HEK293 (cell line): Measurements from ENCODE around the gene PPP2R2B.

ENCODE experiments used
- CTCF ChIA-PET: fragments of 350-600 bp; formaldehyde crosslinking; extraction: SDS; loops from one replicate; lab custom pipeline; 2021; ENCODE audit warnings: antibody characterized with exemption; lab: Yijun Ruan, JAX
- POLR2A ChIA-PET: fragments of 300-600 bp; formaldehyde crosslinking; extraction: SDS; loops from one replicate; lab custom pipeline; 2020; ENCODE audit warnings: antibody characterized with exemption, inconsistent platforms; lab: Yijun Ruan, JAX
- H3K27ac ChIP-seq: fragments of 200-500 bp; sonication (Bioruptor generic); 2 replicates; pipeline ENCODE4 v1.5.1; 2014; ENCODE audit warnings: low read depth, low read length, control low read depth, inconsistent platforms; ENCODE audit errors: extremely low read depth
- H3K36me3 ChIP-seq, 2 experiments: fragments of 200-500 bp in 1 of 2; sonication (Bioruptor generic) in 1 of 2; 1 replicate in 1 of 2; 2 replicates in 1 of 2; pipeline ENCODE4 v1.5.1; 2014 to 2017; ENCODE audit warnings: inconsistent platforms in 2 of 2, low read length in 2 of 2; ENCODE audit not compliant: control insufficient read depth in 2 of 2, insufficient read depth in 1 of 2
- H3K4me1 ChIP-seq: fragments of 200-500 bp; sonication (Bioruptor generic); 2 replicates; pipeline ENCODE4 v1.5.1; 2014; ENCODE audit warnings: mild to moderate bottlenecking, low read length, inconsistent platforms; ENCODE audit not compliant: control insufficient read depth, insufficient read depth
- H3K4me3 ChIP-seq: 2 replicates; pipeline ENCODE4 v1.5.1; 2011; ENCODE audit warnings: low read depth, mild to moderate bottlenecking, control low read depth, low read length, moderate library complexity
- H3K9me3 ChIP-seq: fragments of 200-500 bp; sonication (Bioruptor generic); 2 replicates; pipeline ENCODE4 v1.5.1; 2014; ENCODE audit warnings: low read depth, low read length, inconsistent platforms; ENCODE audit not compliant: control insufficient read depth, insufficient read depth
- EGR2 ChIP-seq: fragments of 450-650 bp; formaldehyde crosslinking; IDR thresholded peaks from 2 replicates; pipeline ENCODE4 v1.5.1; 2016; ENCODE audit warnings: low read depth, missing biosample characterization, missing genetic modification characterization
- REST ChIP-seq: fragments of 450-650 bp; formaldehyde crosslinking; IDR thresholded peaks from 2 replicates; pipeline ENCODE4 v1.5.1; 2016; ENCODE audit warnings: missing biosample characterization, missing genetic modification characterization
- SALL2 ChIP-seq: fragments of 450-650 bp; formaldehyde crosslinking; IDR thresholded peaks from 2 replicates; pipeline ENCODE4 v1.5.0; 2017; ENCODE audit warnings: missing biosample characterization, mild to moderate bottlenecking, missing genetic modification characterization, borderline replicate concordance
- ZBTB1 ChIP-seq: fragments of 450-650 bp; formaldehyde crosslinking; IDR thresholded peaks from 2 replicates; pipeline ENCODE4 v1.5.1; 2016; ENCODE audit warnings: missing biosample characterization, missing genetic modification characterization
- ZEB2 ChIP-seq: fragments of 450-650 bp; formaldehyde crosslinking; IDR thresholded peaks from 2 replicates; pipeline ENCODE4 v1.5.1; 2016; ENCODE audit warnings: missing biosample characterization, missing genetic modification characterization
- ZFP3 ChIP-seq: fragments of 450-650 bp; formaldehyde crosslinking; IDR thresholded peaks from 2 replicates; pipeline ENCODE4 v1.5.1; 2016; ENCODE audit warnings: low read depth, missing biosample characterization, missing genetic modification characterization
- ZNF121 ChIP-seq: fragments of 450-650 bp; formaldehyde crosslinking; IDR thresholded peaks from 2 replicates; pipeline ENCODE4 v1.5.1; 2016; ENCODE audit warnings: missing biosample characterization, missing genetic modification characterization
- ZNF140 ChIP-seq: fragments of 450-650 bp; formaldehyde crosslinking; IDR thresholded peaks from 2 replicates; pipeline ENCODE4 v1.5.1; 2016; ENCODE audit warnings: missing biosample characterization, missing genetic modification characterization
- ZNF202 ChIP-seq: fragments of 450-650 bp; formaldehyde crosslinking; IDR thresholded peaks from 2 replicates; pipeline ENCODE4 v1.5.1; 2016; ENCODE audit warnings: missing biosample characterization, missing genetic modification characterization, borderline replicate concordance
- ZNF221 ChIP-seq: fragments of 450-650 bp; formaldehyde crosslinking; IDR thresholded peaks from 2 replicates; pipeline ENCODE4 v1.5.1; 2017; ENCODE audit warnings: missing biosample characterization, missing genetic modification characterization, borderline replicate concordance
- ZNF266 ChIP-seq: fragments of 450-650 bp; formaldehyde crosslinking; IDR thresholded peaks from 2 replicates; pipeline ENCODE4 v1.5.1; 2016; ENCODE audit warnings: missing biosample characterization, missing genetic modification characterization, low read depth
- ZNF449 ChIP-seq: fragments of 450-650 bp; formaldehyde crosslinking; IDR thresholded peaks from 2 replicates; pipeline ENCODE4 v1.5.1; 2017; ENCODE audit warnings: missing biosample characterization, mild to moderate bottlenecking, missing genetic modification characterization, moderate library complexity
- ZNF692 ChIP-seq: fragments of 450-650 bp; formaldehyde crosslinking; IDR thresholded peaks from 2 replicates; pipeline ENCODE4 v1.5.1; 2016; ENCODE audit warnings: missing biosample characterization, missing genetic modification characterization
- ZNF777 ChIP-seq: fragments of 450-650 bp; formaldehyde crosslinking; IDR thresholded peaks from 2 replicates; pipeline ENCODE4 v1.5.1; 2017; ENCODE audit warnings: missing biosample characterization, missing genetic modification characterization, borderline replicate concordance
- ZNF843 ChIP-seq: fragments of 450-650 bp; formaldehyde crosslinking; IDR thresholded peaks from 2 replicates; pipeline ENCODE4 v1.5.1; 2016; ENCODE audit warnings: missing biosample characterization, missing genetic modification characterization
- ZSCAN4 ChIP-seq: fragments of 450-650 bp; formaldehyde crosslinking; IDR thresholded peaks from 2 replicates; pipeline ENCODE4 v1.5.1; 2017; ENCODE audit warnings: missing biosample characterization, missing genetic modification characterization
- ZSCAN5A ChIP-seq: fragments of 450-650 bp; formaldehyde crosslinking; IDR thresholded peaks from 2 replicates; pipeline ENCODE4 v1.5.1; 2016; ENCODE audit warnings: missing biosample characterization, missing genetic modification characterization

PPP2R2B gene

GRCh38 chr5:146645342-146645741, 233.2 kb downstream of the PPP2R2B start:
- H3K9me3 ChIP-seq: no peaks in the 10 kb centered on the region
- no peaks in the 10 kb centered on the region for H3K4me1 ChIP-seq
- no peaks in the 10 kb centered on the region for H3K36me3 ChIP-seq
- no peak overlapping the region for H3K4me3 ChIP-seq
- TF ChIP-seq REST (tag by site-specific recombination): peak; percentile 91
- no peak for TF ChIP-seq ZFP3 (tag by site-specific recombination)
- no peak overlapping the region for H3K27ac ChIP-seq
- POLR2A ChIA-PET: no interaction called here
- CTCF ChIA-PET: interaction anchor here (1.2 to 1.3 kb wide), 2 partner anchors 16 to 22 kb away, joined by 4 to 5 read pairs; no protein-coding TSS in a partner anchor

GRCh38 chr5:146644831-146645230, 233.7 kb downstream of the PPP2R2B start:
- no peak for TF ChIP-seq REST (tag by site-specific recombination)
- no peak for TF ChIP-seq SALL2 (tag by site-specific recombination)
- TF ChIP-seq ZNF449 (tag by site-specific recombination): no peak
- no peak for TF ChIP-seq ZNF843 (tag by site-specific recombination)
- no peak for TF ChIP-seq ZNF221 (tag by site-specific recombination)
- no peak for TF ChIP-seq ZEB2
- TF ChIP-seq ZNF202 (tag by site-specific recombination): no peak
- no peak for TF ChIP-seq ZNF121 (tag by site-specific recombination)
- TF ChIP-seq ZNF140: no peak
- TF ChIP-seq EGR2 (tag by site-specific recombination): no peak
- no peak for TF ChIP-seq ZSCAN4
- TF ChIP-seq ZNF266 (tag by site-specific recombination): no peak
- no peak for TF ChIP-seq ZNF692
- TF ChIP-seq ZSCAN5A: no peak
- no peak for TF ChIP-seq ZBTB1
- TF ChIP-seq ZNF777 (tag by site-specific recombination): no peak
- TF ChIP-seq, all 188 proteins: peak for 0
- POLR2A ChIA-PET: no interaction called here
- Histone ChIP-seq H3K4me3 (no peak overlapping the region), H3K9me3 (no peaks in the 10 kb centered on the region), H3K27ac (no peak overlapping the region), H3K4me1 (no peaks in the 10 kb centered on the region), H3K36me3 (no peaks in the 10 kb centered on the region)
- CTCF ChIA-PET: interaction anchor here (0.7 to 1.3 kb wide), 3 partner anchors 17 to 115 kb away, joined by 3 to 5 read pairs (median 4); no protein-coding TSS in a partner anchor
